GM12874 (cell line): ENCODE measurements around the gene MTARC2.

ENCODE experiments used
- TF ChIP-seq, protein P1 (sequence below): IDR thresholded peaks from 2 replicates; pipeline ENCODE4 v1.5.1; 2011; ENCODE audit warnings: low read depth, mild to moderate bottlenecking, control low read depth, low read length, moderate library complexity; ENCODE audit not compliant: insufficient read depth

The MTARC2 gene

DNA sequence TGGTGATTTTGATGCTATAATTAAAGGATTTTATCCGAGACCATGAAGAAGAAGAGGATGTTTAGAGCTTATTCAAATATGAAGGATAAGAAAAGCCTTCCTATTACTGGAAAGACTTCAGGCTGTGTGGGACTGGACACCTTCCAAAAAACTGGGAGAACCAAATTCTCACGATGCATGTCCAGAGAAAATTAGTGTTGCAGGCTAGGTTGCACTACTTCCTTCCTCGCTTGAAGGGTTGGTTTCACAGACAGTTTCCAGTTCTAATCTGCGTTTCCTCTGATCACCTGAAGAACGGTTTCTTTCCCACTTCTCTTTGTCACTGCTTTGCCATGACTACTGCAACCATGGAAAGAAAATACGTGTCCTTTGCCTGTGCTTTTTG is 2.0 kb downstream of the MTARC2 start:
- TF ChIP-seq, protein P1, sequence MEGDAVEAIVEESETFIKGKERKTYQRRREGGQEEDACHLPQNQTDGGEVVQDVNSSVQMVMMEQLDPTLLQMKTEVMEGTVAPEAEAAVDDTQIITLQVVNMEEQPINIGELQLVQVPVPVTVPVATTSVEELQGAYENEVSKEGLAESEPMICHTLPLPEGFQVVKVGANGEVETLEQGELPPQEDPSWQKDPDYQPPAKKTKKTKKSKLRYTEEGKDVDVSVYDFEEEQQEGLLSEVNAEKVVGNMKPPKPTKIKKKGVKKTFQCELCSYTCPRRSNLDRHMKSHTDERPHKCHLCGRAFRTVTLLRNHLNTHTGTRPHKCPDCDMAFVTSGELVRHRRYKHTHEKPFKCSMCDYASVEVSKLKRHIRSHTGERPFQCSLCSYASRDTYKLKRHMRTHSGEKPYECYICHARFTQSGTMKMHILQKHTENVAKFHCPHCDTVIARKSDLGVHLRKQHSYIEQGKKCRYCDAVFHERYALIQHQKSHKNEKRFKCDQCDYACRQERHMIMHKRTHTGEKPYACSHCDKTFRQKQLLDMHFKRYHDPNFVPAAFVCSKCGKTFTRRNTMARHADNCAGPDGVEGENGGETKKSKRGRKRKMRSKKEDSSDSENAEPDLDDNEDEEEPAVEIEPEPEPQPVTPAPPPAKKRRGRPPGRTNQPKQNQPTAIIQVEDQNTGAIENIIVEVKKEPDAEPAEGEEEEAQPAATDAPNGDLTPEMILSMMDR = no peak

DNA sequence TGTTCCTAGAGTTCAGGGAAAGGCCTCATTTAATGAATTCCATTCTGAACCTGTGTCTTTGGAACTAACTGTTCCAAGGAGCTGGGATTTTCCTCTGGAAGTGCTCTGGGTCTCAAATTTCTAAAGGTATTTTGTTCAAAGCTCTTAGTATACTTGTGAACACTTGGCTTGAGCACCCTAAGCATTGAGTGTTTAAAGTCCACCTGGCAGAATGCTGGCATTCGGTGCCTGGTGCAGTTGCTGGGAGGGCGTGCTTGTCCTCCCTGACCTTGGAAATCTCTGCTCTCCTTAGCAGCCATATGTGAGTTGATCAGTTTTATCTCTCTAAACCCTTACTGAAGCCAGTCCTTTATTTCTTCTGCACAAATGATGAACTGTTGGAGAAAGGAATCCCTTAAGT is 3.0 kb downstream of the MTARC2 start:
- TF ChIP-seq, protein P1 = no peak

DNA sequence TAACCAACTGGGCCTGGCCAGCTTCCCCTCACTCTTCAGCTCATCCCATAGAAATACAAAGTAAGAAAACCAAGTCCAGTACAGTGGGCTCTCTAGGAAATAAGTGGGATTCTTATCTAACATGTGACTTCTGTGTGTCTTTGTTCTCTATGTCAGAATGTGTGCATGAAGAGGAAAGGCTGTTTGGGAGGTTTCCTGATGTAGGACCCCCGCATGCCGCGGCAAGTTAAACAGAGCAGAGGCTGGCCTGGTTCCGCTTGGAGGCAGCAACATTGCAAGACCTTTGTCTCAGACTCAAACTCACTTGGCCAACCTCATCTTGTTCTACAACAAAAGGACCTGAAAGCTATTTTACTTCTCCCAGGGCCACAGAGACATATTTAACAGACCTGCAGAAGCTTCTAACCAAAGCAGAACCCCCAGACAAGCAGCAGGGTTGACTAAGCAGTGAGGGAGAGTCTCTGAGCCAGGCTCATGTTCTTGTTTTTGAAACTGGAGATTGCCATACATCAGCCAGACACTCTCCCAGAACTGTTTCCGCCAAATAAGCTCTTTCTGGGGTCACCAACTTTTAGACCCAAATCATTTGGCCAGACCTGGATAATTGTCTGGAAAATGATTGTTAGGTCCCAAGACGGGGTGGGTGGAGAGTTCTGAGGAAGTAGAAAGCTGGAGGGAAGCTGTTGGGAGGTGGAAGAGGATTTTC is 6.2 kb downstream of the MTARC2 start:
- TF ChIP-seq, protein P1 = no peak

DNA sequence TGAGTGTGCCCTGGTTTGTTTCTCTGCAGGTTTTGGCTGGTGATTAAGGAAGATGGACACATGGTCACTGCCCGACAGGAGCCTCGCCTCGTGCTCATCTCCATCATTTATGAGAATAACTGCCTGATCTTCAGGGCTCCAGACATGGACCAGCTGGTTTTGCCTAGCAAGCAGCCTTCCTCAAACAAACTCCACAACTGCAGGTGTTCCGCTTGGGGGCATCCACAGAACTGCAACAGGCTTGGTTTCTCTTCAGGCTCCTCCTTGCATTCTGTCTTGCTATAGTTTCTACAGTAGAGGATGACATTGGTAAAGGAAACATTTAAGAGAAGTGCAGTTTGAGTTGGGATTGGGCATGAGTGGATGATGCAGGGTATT is 6.8 kb downstream of the MTARC2 start:
- TF ChIP-seq, protein P1 = no peak

DNA sequence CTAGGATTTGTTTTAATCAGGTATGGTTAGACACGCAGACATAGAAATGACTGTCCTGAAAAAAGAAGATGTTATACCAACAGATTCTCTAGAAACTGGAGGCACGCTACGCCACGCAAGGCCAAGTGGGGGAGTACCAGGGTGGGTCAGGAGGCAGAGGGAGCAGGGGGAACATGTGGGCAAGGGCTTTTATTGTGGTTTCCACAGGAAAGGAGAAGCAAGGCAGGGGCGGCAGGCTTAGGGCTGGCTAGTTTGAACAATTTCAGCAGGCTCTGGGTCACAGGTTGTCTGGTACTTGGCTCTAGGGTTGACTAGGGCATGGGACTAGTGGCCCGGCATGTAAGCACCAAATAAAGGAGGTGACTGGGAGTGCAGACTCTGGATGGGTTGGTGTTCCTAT is 7.2 kb downstream of the MTARC2 start:
- TF ChIP-seq, protein P1 = no peak

DNA sequence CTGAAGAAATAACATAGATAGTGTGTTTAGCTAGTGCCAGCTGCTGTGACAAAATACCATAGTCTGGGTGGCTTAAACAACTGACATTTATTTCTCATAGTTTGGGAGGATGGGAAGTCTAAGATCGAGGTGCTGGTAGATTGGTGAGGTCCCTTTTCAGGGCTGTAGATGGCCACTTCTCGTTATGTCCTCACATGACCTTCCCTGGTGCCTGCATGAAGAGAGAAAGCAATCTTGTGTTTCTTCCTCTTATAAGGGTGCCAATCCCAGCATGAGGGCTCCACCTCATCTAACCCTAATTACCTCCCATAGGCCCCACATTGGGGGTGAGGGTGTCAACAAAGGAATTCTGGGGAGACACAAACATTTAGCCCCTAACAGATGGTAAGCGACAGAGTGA is 9.3 kb downstream of the MTARC2 start:
- TF ChIP-seq, protein P1 = no peak

DNA sequence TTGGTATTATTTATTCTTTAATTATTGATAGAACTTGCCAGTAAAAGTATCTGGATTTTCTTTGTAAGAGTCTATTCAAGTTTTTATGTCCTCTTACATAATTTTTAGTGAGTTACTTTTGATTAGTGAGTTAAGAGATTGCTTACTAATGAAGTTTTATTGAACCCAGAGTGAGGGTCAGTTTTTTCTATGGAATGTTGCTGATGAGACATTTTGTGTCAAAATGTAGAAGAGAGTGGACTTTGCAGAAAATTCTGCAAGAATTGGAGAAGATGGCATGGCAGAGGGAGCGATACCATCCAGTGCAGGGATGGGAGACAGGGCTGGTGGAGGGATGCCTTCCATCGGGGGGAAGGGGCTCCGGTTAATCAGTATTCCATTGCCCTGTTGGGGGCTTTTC is 11.0 kb downstream of the MTARC2 start:
- TF ChIP-seq, protein P1 = no peak
